MM.1S (cell line): ENCODE results near the gene FAM193B.

Experiments
- CTCF ChIP-seq: fragments of 300-600 bp; sonication (generic); IDR thresholded peaks from 2 replicates; pipeline ENCODE4 v1.5.1; 2016; ENCODE audit warnings: antibody characterized with exemption, low read length, mixed read lengths
- EZH2phosphoT487 ChIP-seq: fragments of 300-600 bp; sonication (generic); IDR thresholded peaks from 2 replicates; pipeline ENCODE4 v1.6.1; 2018; ENCODE audit warnings: antibody characterized with exemption, low read length

GRCh38 chr5:177496727-177497291 is 57.6 kb downstream of the FAM193B start:
- TF ChIP-seq CTCF (no peak), EZH2phosphoT487 (no peak)
